Fibroblast of mammary gland (primary cell): ENCODE measurements around the gene TMEM92.

Experiments
- DNase-seq: peaks from one replicate; pipeline ENCODE4 v3.0.0-alpha.2; 2010; ENCODE audit warnings: low read depth
- H3K4me3 ChIP-seq: 2 replicates; pipeline ENCODE4 v1.5.1; 2011; ENCODE audit warnings: low read depth, mild to moderate bottlenecking, low read length, moderate library complexity; ENCODE audit not compliant: control insufficient read depth
- CTCF ChIP-seq: conservative IDR thresholded peaks from 2 replicates; pipeline ENCODE4 v1.5.1; 2011; ENCODE audit warnings: low read depth, low read length, inconsistent platforms; ENCODE audit not compliant: control insufficient read depth, insufficient read depth

Gene TMEM92

GRCh38 chr17:50289278-50289677 is 15.0 kb downstream of the TMEM92 start:
- peak overlapping the region; percentile 48 for H3K4me3 ChIP-seq
- no peak for TF ChIP-seq CTCF
- DNase-seq = peak; percentile 94

GRCh38 chr17:50289991-50290702 is 15.9 kb downstream of the TMEM92 start:
- TF ChIP-seq CTCF = no peak
- H3K4me3 ChIP-seq = peak overlapping the region; percentile 48
- peak; percentile 100 for DNase-seq

DNA sequence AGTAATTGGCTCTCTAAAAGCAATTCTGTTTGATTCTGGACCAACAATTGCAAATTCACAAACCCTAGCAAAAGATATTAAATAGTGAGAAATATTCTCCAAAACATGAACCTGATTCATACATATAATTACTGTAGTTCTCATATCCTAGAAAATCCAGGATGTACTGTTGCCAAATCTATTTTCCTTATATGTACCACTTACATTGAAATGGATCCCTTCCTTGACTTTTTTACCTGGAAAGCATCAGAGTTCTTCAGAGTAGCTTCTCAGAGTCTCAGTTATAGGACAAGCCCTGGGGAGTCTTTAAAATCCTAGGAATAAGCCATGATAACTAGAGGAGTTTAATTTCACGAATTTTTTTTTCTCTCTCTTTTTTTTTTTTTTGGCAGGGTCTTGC is 16.7 kb downstream of the TMEM92 start:
- no peak for TF ChIP-seq CTCF
- H3K4me3 ChIP-seq = no peak overlapping the region
- DNase-seq = no peak

- DNase-seq = no peak
- no peak for TF ChIP-seq CTCF
- H3K4me3 ChIP-seq = no peak overlapping the region
Observed at GRCh38 chr17:50292465-50292864, 18.2 kb downstream of the TMEM92 start.

DNA sequence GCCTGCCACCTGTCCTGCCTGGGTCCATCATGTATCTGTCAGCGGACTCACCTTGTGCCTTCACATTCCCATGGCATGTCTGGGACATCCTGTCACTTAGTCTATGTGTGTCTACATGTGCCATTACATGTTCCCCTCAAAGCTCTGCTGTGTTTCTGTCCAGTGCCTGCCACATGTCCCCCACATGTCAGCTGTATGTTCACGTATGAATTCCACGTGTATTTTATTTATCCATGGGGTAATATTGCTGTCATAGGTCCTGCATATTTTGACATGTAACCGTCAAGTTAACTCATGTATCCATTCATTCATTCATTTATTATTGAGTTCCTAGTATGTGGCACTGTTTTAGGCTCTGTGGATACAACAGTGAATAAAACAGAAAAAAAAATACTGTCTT is 20.8 kb downstream of the TMEM92 start:
- no peak overlapping the region for H3K4me3 ChIP-seq
- no peak for DNase-seq
- TF ChIP-seq CTCF = no peak

DNA sequence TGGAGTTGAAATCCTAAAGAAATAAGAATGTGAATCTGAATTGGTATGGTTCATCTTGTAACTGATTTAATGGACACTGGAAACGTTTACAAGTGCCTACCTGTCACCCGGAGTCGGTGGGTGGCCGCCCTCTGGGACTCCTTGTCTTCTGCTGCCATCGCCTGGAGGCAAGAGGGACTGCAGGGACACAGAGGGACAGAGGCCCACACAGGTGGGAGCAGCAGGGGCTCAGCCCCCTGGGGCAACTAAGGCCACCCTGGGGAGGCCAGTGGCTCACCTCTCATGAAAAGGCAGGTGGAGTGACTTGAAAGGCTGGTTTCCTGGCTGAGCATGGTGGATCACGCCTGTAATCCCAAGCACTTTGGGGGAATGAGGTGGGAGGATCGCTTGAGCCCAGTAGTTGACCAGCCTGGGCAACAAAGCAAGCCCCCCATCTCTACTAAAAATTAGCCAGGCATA is 23.2 kb downstream of the TMEM92 start:
- TF ChIP-seq CTCF = peak; percentile 93
- DNase-seq = peak; percentile 66
- H3K4me3 ChIP-seq = no peak overlapping the region
